Activated CD8-positive, alpha-beta T cell treated with anti-CD3 and anti-CD28 coated beads for 36 hours (primary cell): ENCODE data around the gene MYCBPAP. TPM values are rescaled to one million over a fixed set of nuclear protein-coding genes. Genes with fewer than 3 reads are reported as not detected.

ENCODE experiments used
- ATAC-seq: fragments of 200-7000 bp; cut with Tn5 transposase; one replicate; pipeline ENCODE4 v1.10.0; 2021; ENCODE audit warnings: mild to moderate bottlenecking, moderate library complexity
- CTCF ChIA-PET: fragments of 350-600 bp; sonication (Branson Sonifier 250); formaldehyde crosslinking; loops from one replicate; lab custom pipeline; 2021; ENCODE audit warnings: antibody characterized with exemption; lab: Charles Lee
- POLR2A ChIA-PET: fragments of 350-600 bp; sonication (Branson Sonifier 250); formaldehyde crosslinking; loops from one replicate; lab custom pipeline; 2021; ENCODE audit warnings: antibody characterized with exemption; lab: Charles Lee
- DNase-seq: peaks from one replicate; pipeline ENCODE4 v3.0.0-alpha.2; 2020
- H3K27ac Mint-ChIP-seq: one replicate; pipeline ENCODE4 v1.8.0; 2021; ENCODE audit warnings: mild to moderate bottlenecking, mixed read lengths
- H3K27me3 Mint-ChIP-seq: one replicate; pipeline ENCODE4 v1.8.0; 2021; ENCODE audit warnings: mixed read lengths
- H3K36me3 Mint-ChIP-seq: one replicate; pipeline ENCODE4 v1.8.0; 2021; ENCODE audit warnings: low read depth, mixed read lengths
- H3K4me1 Mint-ChIP-seq: one replicate; pipeline ENCODE4 v1.8.0; 2021; ENCODE audit warnings: low read depth, mixed read lengths
- H3K4me3 Mint-ChIP-seq: one replicate; pipeline ENCODE4 v1.8.0; 2021; ENCODE audit warnings: mild to moderate bottlenecking, moderate library complexity, mixed read lengths
- H3K9me3 Mint-ChIP-seq: one replicate; pipeline ENCODE4 v1.8.0; 2021; ENCODE audit warnings: mixed read lengths
- CTCF ChIP-seq: fragments of 200-600 bp; IDR thresholded peaks from one replicate; pipeline ENCODE4 v1.8.0; 2022; ENCODE audit warnings: antibody characterized with exemption, mild to moderate bottlenecking
- intact Hi-C: fragments of 100-400 bp; cut with micrococcal nuclease; formaldehyde crosslinking; loops from one replicate; pipeline ENCODE4 v1.10.0; 2022
- total RNA-seq, 2 experiments: library from RNA; stranded (reverse); gene quantifications; one replicate each; pipeline ENCODE4 v1.2.3, GENCODE V29; 2021

MYCBPAP gene
- total RNA-seq, 2 experiments from 2014 or later, result 6.7 to 6.9 TPM

GRCh38 chr17:50511058-50511457, 2.8 kb downstream of the MYCBPAP start:
- ChIA-PET POLR2A (interaction anchor here (0.8 to 1.5 kb wide), 4 partner anchors 10 to 356 kb away, joined by 3 to 6 read pairs (median 4); partner anchors contain the start of gene TOB1), CTCF (interaction anchor here (0.8 to 2.6 kb wide), 4 partner anchors 9 to 115 kb away, joined by 3 to 7 read pairs (median 5); partner anchors contain the start of gene LRRC59)
- intact Hi-C loops, result no loop called here
- Mint-ChIP-seq H3K27ac (peak overlapping the region; percentile 79), H3K4me1 (peaks cover 37% of the 10 kb centered on the region), H3K9me3 (no peaks in the 10 kb centered on the region), H3K27me3 (no peaks in the 10 kb centered on the region), H3K36me3 (peaks cover 8% of the 10 kb centered on the region), H3K4me3 (no peak overlapping the region)
- DNase-seq (peak; percentile 78), ATAC-seq (peak; percentile 76)
- no peak for TF ChIP-seq CTCF

GRCh38 chr17:50513495-50513894, 5.3 kb downstream of the MYCBPAP start:
- Mint-ChIP-seq H3K4me3 (no peak overlapping the region), H3K9me3 (no peaks in the 10 kb centered on the region), H3K27me3 (no peaks in the 10 kb centered on the region), H3K36me3 (peaks cover 8% of the 10 kb centered on the region), H3K4me1 (peaks cover 32% of the 10 kb centered on the region), H3K27ac (no peak overlapping the region)
- ATAC-seq (no peak), DNase-seq (no peak)
- intact Hi-C loops, result no loop called here
- CTCF ChIA-PET, result interaction anchor here (0.6 kb wide), 1 partner anchor 474 kb away, joined by 3 read pairs; no protein-coding TSS in a partner anchor
- POLR2A ChIA-PET, result interaction anchor here (1.2 kb wide), 1 partner anchor 34 kb away, joined by 3 read pairs; no protein-coding TSS in a partner anchor
- no peak for TF ChIP-seq CTCF

GRCh38 chr17:50514388-50514787, 6.1 kb downstream of the MYCBPAP start:
- POLR2A ChIA-PET, result interaction anchor here (1.2 kb wide), 1 partner anchor 31 kb away, joined by 3 read pairs; no protein-coding TSS in a partner anchor
- peaks cover 4% of the 10 kb centered on the region for H3K36me3 Mint-ChIP-seq
- CTCF ChIA-PET, result interaction anchor here (1.1 to 1.2 kb wide), 2 partner anchors 13 to 31 kb away, joined by 3 to 7 read pairs; no protein-coding TSS in a partner anchor
- TF ChIP-seq CTCF, result no peak
- ATAC-seq, result no peak
- H3K4me3 Mint-ChIP-seq, result no peak overlapping the region
- H3K9me3 Mint-ChIP-seq, result no peaks in the 10 kb centered on the region
- no peak overlapping the region for H3K27ac Mint-ChIP-seq
- intact Hi-C loops, result no loop called here
- no peaks in the 10 kb centered on the region for H3K27me3 Mint-ChIP-seq
- no peak for DNase-seq
- H3K4me1 Mint-ChIP-seq, result peaks cover 26% of the 10 kb centered on the region

- TF ChIP-seq CTCF, result no peak
Observed at GRCh38 chr17:50514936-50515702, 6.9 kb downstream of the MYCBPAP start.

More at GRCh38 chr17:50514936-50515702, 6.9 kb downstream of the MYCBPAP start:
- no peaks in the 10 kb centered on the region for H3K36me3 Mint-ChIP-seq
- no peak overlapping the region for H3K4me3 Mint-ChIP-seq
- H3K27me3 Mint-ChIP-seq, result no peaks in the 10 kb centered on the region
- intact Hi-C loops, result no loop called here
- CTCF ChIA-PET, result interaction anchor here (0.7 to 2.0 kb wide), 6 partner anchors 11 to 153 kb away, joined by 3 to 7 read pairs (median 3); no protein-coding TSS in a partner anchor
- H3K27ac Mint-ChIP-seq, result no peak overlapping the region
- no peak for ATAC-seq
- POLR2A ChIA-PET, result interaction anchor here (1.2 kb wide), 1 partner anchor 32 kb away, joined by 3 read pairs; no protein-coding TSS in a partner anchor
- H3K9me3 Mint-ChIP-seq, result no peaks in the 10 kb centered on the region
- no peak for DNase-seq
- H3K4me1 Mint-ChIP-seq, result peaks cover 19% of the 10 kb centered on the region
